NCI-H2081 treated with DMSO at 0.1 percent for 48 hours (cell line): ENCODE results near the gene ANGPTL2.

ENCODE experiments used
- DNase-seq: peaks from one replicate; lab custom pipeline; 2025; lab: John Stamatoyannopoulos, UW

ANGPTL2 gene

DNA sequence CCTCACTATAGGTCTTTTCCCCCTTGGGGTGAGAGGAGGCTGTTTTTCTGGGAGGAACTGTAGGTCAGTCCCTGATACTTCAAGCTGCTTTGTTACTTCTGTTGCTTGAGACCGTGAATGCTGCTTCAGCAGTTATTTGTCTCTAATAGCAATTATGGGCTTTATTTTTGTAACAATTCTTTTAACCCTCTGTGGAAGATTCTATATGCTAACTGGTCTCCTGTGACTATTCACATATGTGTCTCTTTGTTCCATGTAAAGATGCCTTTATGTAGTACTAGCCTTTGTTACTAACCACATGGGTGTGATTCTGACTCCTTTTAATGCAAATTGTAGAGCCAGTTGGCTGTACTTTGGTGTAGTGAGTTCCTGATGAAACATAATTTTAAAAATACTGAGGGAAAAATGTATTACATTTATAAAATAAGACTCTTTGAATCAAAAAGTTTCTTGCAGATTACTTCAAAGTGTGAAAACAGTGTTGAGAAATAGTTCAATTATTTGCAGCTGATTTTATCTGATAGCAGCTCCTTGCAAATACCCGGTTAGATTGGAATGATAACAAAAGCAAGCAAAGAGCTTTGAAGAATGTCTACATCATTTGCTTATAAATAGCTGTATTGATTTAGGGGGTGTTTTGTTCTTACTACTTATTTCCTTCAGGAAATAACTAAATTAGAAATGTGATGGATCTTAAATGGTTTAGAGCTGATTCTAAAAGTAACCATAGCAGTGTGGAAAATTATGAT is 46.6 kb downstream of the ANGPTL2 start:
- DNase-seq: no peak

DNA sequence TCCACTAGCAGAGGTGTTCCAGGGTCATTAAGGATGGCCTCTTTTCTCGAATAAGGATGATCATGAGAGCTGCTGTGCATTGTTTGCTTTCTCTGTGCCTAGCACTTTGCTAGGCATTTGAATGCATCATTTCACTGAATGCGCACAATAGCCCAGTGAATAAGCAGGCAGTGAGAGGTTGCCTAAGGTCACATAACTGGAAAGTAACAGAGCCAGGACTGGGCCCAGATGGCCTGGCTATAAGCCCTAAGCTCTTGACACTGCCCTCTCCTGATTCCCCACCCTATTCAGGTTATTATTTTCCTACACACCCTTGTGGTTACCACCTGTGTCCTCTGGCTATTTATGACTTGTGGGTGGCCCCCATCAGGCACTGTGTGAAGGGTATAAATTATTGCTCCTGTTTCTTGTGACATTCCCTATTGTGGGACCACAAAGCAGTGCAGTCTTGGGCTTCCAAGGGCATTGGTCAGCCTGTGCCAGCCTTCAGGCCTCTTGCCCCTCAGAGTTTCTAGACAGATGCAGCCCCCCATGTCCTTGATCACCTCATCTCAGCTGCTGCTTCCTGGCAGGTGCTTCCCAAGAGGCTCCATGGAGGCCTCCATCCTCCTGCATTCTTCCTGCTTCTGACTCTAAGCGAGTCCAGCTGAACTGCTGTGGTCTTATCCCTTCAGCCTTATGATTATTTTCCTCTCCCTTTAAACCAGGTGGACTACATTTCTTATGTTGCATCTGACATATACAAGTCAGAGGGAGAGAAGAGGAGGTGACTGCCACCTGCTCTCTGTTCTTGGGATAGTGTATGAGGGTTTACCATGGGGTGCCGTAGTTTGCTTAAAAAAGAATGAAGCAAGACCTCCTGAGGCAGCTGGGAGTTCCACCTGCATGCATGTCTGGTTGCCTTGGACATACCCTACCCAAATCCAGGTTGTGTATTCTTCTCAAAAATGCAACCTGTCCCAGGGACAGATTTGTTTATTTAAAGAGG is 47.6 kb downstream of the ANGPTL2 start:
- no peak for DNase-seq

DNA sequence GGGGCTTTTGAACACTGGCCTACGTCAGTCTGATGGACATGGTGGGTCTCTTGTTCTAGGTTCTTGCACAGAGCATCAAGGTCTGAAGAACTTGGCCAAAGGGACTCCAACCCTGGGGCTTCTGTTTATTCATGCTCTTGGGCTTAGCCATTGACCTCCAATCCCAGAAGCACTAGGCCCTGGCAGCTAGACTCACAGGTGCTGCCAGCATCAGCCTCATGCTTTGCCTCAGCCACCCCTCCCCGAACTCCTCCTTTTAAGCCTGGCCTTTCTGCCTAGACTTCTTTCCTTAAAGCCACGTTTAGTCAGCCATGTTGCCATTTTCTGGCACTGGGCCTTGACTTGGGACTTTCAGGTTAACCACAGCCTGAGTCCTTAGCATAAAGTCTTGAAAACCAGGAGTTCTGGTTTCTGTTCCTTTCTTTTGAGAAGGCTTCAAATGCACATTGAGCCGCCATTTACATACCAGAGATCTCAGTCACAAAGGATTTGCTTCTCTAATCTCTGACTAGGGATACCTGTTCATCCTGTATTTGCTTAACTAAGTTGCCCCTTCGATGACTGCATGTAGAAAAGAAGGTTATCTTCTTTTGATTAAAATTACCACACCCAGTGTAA is 54.7 kb downstream of the ANGPTL2 start:
- no peak for DNase-seq

GRCh38 chr9:127066851-127067136 is 55.6 kb downstream of the ANGPTL2 start:
- no peak for DNase-seq

- DNase-seq: no peak
Measured at GRCh38 chr9:127066060-127066850, 56.2 kb downstream of the ANGPTL2 start.

GRCh38 chr9:127065592-127065991 is 56.8 kb downstream of the ANGPTL2 start:
- no peak for DNase-seq

GRCh38 chr9:127064335-127064734 is 58.1 kb downstream of the ANGPTL2 start:
- no peak for DNase-seq

DNA sequence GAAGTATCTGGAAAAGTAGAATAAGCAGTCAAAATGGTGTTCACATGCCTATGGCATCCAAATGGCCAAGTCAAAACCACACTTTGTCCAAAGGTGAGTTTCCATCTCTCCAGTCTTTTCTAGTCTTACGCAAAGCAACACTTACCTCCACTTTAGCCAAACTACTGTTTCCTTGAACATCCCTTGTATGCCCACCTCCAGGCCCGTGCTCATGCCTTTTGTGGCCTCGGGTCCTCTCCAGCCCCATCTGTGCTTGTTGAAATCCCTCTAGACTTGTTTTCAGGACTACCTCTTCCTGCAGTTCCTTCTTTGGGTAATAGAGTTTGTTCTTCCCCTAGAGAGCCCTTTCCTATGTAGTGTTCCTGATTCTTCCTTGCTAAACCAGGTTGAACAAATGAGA is 61.0 kb downstream of the ANGPTL2 start:
- no peak for DNase-seq

- no peak for DNase-seq
Measured at GRCh38 chr9:127059765-127060361, 62.6 kb downstream of the ANGPTL2 start.

DNA sequence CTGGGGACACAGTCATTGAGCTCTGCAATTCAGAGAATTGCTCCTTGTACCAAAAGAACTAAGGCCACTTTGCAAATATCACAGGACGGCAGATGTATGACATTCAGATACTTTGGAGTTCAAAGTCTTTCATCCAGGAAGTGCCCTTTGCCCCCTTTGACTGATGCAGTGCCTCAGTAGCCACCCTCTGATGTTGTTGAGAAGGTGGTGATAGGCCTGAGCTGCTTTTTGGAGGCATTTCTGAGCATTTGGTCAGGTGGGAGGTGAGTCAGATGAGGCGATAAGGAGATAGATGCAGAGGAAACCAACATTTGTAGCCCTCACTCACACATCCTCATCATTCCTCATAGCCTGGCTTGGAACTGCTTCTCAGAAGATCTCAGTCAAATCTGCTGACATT is 63.4 kb downstream of the ANGPTL2 start:
- no peak for DNase-seq

- no peak for DNase-seq
Measured at GRCh38 chr9:127058645-127059021, 63.8 kb downstream of the ANGPTL2 start.

DNA sequence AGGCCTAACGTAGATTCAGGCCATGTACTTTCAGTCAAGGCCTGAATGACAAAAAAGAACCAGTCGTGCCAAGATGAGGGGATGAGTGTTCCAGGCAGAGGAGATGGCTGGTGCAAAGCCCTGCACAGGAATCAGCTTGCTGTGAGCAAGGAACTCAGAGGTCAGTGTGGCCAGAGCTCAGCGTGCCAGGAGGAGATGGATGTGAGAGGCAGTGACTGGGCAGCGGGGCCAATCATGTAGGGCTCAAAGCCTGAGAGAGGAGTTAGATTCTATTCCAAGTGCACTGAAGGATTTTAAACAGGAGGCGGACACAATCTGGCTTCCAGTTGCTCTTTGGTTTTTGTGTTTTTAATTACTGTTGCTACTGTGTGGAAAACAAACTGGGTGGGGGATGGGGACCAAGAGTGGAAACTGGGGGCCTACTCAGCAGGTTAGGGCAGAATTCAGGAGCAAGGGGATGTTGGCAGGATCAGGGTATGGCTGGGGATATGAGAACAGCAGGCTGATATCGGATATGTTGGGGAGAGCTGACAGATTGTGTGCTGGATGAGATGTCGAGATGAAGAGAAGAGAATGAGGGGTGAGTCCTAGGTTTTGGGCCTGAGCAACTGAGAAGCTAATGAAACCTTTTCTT is 64.3 kb downstream of the ANGPTL2 start:
- DNase-seq: no peak

- DNase-seq: no peak
Measured at GRCh38 chr9:127056446-127056845, 66.0 kb downstream of the ANGPTL2 start.

DNA sequence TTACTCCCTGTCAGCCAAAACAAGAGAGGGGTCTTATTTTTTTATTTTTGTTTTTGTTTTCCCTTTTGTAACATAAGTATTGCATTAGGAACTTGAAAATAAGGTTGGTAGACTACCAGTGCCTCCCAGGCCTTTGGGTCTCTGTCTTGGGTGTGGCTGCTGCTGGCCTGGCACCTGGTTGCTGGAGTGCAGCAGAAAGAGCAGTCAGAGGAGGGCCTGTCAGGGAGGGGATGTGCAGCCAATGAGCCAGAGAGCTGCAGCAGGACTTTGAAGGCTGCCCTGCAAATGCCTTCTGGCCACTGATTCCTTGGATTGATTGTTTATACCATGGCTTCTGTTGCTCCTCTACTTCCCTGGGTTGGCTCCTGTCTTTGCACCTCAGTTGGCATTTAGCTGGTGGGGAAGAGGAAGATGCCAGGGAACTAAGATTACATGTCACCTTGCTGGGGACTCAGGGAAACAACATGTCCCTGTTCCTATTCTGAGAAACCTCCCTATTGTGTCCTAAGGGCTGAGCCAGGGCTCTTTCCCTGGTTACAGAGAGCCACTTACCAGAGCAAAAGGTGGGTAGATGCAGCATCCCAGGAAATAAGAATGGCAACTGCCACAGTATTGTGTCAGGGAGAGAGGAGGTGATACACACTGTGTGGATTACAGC is 66.6 kb downstream of the ANGPTL2 start:
- DNase-seq: no peak

DNA sequence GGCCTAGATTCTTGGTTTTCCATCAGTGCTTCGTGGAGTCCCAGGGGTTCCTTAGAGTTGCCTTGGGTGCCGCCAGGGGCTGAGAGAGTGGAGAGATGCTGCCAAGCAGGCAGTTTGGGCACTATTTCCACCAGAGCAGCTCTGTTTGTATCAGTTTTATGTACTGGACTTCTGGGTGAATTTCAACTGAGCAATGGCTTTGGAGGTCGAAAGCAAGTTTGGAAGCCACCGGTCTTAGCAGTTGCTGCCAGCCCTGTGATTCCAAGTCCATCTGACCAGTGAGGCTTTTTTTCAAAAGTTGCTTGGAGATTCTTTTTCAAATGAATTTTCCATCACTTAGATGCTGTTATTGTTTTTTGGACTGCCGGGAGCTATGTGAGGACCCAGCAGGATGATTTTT is 68.5 kb downstream of the ANGPTL2 start:
- DNase-seq: no peak

DNA sequence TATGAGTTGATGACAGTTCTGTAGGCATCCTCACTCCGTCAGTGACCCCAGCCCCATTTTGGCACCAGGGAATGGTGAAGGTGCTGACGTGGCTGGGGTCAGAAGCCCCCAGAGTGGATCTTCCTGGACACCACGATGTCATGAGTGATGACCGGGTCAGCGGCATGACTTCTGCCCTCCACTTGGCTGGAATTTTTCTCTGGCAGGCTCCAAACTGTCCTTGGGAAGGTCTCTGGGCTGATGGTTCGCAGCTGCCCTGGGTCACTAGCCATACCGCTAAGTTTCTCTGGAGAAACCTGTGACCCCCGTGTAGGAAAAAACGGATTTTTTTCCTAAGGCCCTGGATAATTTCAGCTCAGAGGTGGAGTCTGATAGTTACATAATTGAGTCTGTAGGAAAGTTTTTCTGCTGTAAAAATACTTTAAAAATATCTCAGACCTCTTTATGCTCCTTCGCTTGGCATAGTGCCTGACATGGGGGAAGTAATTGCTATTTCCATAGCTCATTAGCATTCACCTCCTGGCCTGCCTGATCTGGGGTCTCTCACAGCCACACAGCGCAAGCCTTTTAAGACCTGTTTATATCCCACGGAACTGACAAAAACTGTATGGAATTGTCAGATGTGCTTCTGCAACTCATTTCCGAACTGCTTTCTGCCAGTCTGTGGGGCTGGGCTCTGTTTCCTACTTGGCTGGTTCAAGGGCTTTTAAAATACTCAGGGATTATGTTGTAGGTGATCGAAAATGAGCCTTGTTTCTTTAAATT is 69.2 kb downstream of the ANGPTL2 start:
- DNase-seq: no peak

GRCh38 chr9:127051881-127052595 is 70.4 kb downstream of the ANGPTL2 start:
- no peak for DNase-seq

GRCh38 chr9:127050591-127051001 is 71.8 kb downstream of the ANGPTL2 start:
- DNase-seq: no peak

DNA sequence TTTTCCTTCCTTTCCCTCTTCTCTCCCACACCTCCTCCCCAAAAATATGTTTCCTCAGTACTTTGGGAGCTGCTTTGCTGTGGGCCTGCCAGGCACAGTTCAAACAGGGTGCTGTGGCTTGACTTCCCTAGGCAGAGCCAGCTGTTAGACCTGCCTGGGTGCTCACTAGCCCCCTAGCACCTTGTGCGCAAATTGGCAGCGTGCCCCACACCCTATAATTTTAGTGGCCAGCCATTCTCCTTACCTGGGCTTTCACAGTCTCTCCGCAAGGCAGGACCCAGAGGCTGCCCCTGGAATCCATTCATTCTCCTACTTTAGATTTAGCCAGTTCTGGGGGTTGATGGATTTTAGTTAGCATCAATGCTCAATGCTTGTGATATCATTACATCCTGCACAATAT is 72.3 kb downstream of the ANGPTL2 start:
- DNase-seq: no peak
